OCI-M2 (cell line): ENCODE data around the gene XPC.

Experiments
- DNase-seq: peaks from one replicate; lab custom pipeline; 2025; ENCODE audit not compliant: unreplicated experiment; lab: John Stamatoyannopoulos, UW

XPC gene

DNA sequence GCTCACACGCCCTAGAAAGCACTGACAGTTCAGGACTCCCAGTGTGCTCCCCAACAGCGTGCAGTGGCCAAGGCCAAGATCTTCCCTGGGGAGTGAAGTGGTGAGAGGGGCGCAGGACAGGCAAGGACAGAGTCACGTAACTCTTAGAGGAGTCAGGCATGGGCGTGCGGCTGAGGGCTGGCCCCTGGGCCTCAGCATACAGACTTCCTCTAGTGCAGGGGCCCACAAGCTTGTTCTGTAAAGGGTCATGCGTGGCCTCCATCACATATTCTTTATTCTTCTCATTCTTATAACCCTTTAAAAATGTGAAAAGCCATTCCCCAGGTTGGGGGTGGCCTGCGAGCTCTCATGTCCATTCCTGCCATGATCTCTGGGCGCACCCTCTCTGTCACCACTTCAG, 28.3 kb downstream of the XPC start:
- no peak for DNase-seq

DNA sequence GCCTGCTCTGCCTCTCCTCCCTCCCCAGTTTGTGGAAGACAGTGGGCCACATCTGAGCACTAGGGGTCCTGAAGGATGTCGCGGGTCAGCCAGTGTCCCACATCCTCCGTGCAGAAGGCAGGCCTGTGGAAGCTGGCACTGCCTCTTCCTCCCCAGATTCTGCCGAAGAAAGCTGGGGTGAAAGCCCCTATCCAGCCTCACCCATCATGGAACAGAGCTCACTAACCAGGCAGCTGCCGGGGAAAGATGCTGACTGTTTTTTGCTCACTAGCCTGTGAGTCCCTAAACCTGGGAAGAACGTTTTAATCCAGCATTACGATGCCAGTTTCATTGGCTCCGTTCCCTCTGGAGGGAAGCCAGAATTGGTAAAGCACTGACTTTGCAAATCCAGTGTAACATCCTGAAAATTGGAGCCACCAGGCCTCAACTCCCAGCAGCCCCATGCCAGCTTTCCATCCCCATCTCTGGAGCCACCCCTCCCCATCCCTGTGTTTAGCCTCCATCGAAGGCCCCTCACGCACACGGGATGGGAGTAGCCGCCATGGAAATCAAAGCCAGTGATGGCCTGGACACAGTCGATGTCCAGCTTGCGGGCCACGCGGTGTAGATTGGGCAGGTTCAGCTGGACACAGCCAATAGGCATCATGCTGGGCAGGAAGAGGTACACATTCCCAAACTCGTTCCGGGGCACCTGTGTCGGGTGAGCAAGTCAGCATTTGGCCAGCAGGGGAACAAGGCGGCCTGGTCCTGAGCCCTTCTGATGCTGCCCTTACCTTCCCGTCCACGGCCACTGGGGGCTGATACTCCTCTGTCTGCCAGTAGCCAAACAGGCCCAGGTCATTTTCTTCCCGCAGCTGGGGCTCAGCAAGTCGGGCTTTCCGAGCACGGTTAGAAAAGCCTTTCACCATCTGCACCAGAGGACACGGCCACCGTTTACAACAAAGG, 30.1 kb downstream of the XPC start:
- no peak for DNase-seq

DNA sequence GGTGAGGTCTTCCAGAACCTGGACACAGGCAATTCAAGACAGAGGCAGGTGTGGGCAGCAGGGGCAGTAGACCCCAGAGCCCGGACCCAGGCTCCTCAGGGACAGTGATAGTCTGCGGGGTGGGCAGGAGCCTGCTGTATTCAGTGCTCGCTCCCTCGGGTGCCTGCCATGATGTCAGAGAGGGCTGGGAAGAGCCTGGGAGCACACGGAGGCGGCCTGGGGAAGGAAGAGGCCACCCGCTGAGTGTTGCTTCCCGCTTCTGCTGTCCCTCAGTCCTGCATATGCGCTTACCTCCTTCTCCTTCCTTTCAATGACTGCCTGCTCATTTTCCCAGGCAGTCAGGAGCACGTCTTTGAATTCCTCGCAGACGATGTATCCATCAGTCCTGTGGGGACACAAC, 30.8 kb downstream of the XPC start:
- DNase-seq = no peak

DNA sequence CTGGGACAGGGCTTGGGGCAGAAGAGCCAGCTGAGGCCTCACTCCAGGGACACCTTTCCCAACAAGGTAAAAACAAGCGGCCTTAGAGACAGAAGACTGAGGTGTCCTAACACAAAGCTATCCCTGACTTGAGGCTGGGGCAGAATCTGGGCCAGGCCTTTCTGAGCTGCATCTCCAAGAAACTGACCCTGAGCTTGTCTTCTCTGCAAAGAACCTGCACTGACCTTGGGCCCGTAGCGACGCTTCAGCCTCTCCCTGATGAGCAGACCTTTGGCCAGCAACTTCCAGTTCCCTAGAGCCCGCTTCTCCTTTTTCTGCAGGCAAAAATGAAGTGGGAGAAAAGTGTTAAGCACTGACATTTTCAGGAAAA, 31.4 kb downstream of the XPC start:
- no peak for DNase-seq

DNA sequence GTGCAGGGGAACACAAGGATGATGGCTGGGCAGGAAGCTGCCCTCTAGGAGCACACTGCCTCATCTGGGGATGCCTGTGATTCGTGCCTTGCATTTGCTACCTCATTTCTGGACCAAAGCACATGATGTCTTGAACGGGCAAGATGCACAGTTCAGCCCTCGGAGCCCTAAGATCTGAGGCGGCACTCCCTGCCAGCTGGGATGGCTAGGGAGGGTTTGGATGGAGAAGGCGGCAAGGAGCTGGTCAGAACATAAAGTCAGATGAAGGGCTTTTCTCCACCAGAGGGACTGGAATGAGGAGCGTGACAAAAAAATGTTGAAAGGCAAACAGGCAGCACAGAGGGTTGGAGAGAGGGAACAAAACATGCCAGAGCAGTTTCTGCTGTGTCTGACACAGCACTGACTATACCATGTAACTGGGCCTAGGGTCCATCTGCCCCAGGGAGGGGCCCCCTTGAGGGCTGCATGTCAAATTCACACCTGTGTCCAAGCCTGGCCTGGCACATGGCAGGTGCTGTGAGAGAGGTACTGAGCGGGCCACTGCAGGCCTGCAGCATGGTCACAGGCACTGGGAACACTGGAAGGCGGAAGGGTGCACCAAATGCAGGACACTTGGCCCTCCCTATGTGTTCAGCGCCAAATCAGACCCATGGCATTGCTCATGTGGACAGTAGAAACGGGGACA, 31.9 kb downstream of the XPC start:
- no peak for DNase-seq

DNA sequence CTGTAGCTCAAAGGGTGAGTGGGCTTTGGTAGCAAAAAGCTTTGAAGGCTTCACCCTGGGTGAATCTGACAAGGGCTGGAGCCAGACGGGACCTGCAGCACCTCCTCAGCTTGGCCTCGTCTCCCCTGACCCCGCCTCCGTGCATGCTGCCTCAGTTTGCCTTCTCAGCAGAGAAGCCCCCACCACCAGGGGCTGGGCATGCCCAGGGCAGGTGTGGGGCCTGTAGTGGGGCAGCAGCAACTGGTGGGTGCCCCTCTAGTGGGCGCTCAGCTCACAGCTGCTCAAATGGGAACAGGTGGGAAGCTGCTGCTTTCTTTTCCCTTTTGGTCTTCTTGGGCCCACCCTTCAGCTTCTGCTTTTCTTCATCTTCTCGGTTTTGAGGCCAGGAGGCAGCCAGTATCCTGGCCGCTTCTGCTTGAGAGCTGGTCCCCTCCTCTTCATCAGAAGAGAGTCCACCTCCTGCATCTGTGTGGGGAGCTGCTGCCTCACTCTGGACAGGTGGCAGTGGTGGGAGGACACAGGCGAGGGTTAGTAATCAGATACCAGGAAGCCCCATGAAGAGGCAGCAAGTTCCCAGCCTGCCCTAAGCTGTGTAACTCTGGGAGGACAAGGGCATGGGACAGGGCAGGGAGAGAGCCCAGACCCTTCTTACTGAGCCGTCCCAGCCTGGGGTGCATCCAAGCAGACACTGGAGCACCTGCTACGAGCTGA, 32.6 kb downstream of the XPC start:
- no peak for DNase-seq

DNA sequence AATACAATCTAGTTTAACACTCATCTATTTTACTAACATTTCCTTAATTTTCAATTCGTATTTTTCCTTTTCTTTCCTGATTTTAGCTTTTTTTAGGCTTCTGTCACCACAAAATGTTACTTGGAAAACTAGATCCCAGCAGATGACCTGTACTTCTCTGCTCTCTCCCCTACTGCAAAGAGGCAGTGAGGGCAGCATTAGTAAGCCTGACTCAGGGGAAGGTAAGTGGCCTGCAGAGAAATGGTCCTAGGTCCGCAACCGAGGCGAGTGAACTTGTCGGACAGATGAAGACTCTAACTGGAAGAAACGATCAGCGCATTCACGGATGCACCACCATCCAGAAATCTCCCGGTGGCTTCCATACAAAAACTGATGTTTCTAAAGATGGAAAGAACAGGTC, 33.2 kb downstream of the XPC start:
- no peak for DNase-seq

DNA sequence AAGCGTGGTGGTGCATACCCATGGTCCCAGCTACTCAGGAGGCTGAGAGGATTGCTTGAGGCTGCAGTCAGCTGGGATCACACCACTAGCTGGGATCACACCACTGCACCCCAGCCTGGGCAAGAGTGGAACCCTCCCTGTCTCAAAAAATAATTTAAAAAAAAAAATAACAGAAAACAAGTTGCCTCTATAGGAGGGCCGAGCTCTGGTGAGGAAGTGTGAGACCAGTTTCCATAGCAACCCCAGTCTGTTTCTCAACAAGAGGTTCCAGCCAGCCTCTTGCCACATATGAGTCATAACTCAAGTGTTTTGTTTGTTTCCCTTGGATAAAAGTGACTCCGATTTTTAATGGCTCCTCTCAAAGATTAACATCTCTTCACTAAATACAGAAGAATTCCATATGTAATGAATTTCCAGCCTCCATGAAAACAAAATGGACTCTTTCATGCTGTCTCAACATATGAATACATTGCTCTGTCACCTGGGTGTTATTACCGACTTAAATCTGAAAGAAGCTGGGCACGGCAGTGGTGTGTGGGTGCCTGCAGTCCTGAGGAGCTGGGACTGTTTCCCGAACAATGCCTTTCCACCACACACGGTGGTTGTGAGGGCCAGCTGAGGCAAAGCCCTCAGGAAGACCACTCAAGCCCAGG, 33.9 kb downstream of the XPC start:
- no peak for DNase-seq

DNA sequence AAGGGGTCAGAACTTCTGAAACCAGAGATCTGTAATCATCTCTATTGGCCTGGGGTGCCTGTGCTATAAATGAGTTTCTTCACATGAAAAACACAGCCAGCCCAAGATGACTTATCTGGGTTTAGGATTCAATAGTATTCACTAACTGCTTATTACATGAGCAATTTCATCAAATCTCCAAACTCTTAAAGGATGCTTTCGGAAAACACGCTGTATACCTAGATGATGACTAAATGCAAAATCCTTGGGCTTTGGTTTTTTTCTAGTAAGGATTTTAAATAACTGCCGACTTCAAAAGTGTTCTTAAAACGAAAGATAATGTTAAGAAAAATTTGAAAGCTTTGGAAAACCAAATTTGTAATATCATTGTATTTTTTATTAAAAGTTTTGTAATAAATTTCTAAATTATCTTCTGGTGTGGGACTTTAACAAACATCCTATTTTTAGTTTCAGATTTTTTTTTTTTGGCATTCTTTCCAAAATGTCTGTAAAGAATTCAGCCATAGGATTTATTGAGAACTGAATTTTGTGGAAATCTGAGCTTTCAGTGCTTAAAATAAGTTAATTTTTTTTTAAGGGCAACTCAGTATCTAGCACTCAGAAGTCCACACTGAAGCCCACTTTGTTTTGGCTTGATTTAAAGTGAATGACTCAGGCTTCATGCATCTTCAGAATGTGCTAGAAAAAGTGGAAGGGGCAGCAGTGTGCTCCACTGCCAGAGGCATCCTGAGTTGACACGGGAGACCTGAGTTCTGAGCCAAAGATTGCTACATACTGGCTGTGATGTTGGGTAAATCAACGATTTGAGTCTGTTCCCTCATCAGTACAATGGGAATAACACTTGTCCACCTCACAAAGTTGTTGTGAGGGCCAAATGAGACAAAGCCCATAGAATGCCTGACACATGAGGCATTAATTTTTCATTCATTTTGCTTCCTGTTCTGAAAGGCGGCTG, 34.9 kb downstream of the XPC start:
- no peak for DNase-seq

DNA sequence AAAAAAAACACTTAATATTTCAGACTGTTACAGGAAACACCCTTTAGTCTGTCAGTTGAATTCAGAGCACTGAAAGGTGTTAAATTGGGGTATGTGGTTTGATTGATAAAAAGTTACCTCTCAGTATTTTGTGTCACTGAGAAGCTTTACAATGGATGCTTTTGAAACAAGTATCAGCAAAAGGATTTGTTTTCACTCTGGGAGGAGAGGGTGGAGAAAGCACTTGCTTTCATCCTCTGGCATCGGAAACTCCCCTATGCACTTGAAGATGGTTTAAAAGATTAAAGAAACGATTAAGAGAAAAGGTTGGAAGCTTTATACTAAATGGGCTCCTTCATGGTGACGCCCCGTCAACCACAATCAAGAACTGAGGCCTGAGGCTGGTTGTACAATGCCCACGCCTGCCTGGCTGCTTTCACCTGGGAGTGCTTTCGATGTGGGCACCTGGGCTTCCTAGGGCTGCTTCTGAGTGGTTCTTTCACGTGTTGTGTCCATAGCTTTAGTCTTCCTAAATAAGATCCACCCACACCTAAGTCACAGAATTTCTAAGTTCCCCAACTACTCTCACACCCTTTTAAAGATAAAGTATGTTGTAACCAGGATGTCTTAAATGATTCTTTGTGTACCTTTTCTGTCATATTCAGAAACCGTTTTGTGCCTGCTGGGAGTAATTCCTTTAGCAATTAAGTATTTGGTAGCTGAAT, 35.7 kb downstream of the XPC start:
- DNase-seq = no peak

DNA sequence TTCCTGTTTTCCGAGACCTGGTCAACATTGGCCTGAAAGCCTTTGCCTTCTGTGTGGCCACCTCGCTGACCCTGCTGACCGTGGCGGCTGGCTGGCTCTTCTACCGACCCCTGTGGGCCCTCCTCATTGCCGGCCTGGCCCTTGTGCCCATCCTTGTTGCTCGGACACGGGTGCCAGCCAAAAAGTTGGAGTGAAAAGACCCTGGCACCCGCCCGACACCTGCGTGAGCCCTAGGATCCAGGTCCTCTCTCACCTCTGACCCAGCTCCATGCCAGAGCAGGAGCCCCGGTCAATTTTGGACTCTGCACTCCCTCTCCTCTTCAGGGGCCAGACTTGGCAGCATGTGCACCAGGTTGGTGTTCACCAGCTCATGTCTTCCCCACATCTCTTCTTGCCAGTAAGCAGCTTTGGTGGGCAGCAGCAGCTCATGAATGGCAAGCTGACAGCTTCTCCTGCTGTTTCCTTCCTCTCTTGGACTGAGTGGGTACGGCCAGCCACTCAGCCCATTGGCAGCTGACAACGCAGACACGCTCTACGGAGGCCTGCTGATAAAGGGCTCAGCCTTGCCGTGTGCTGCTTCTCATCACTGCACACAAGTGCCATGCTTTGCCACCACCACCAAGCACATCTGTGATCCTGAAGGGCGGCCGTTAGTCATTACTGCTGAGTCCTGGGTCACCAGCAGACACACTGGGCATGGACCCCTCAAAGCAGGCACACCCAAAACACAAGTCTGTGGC, 36.6 kb downstream of the XPC start:
- DNase-seq = no peak

DNA sequence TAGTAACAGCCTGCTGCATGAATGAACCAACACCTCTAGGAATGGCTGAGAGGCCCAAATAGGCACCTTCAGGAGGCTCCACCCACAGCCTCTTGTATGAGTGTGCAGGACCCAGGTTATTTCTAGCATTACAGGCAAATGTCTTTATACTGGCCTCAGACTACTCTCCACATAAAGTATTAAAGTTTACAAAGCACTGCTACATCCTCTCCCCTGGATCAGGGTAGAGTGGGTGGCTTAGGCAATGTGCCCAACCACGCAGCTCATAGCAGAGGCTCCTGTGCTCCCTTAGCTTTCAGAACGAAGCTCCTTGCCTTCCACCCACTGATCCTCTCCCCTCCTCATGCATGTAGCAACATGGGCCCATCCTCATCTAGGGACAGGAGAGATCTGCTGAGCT, 37.3 kb downstream of the XPC start:
- no peak for DNase-seq

DNA sequence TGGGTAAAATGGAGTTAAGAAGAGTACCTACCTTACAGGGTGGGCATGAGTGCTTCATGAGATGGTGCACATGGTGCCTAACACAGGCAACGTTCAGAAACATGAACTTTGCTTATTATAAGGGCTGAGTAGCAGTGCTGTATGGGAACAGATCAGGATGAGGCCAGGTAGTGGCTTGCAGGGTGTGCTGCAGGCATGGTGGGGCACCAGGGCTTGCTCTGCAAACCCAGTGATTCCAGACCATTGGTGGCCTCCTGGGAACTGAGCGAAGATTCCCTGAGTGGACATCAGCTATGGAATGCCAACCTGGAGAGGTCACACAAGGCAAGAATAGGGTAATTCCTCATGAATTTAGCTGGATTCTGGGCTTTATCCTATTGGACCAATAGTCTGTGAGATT, 37.7 kb downstream of the XPC start:
- no peak for DNase-seq

DNA sequence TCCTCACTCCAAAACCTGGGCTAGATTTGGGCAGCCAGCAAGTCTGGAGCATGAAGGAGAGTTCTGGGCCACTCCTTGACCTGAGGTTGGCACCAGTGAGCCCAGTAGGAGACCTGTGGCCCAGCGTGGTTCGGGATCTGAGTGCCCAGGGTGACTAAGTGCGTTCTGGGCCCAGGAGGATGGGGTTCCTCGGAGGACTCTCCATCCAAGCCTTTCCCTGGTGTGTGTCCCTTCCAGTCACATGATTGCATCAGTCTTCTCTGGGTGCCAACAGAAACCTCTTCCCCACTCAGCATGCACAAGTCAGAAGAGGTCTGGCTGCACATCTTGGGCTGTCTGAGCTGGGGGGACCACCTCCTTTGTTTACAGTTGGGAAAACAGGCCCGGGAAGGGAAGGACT, 38.6 kb downstream of the XPC start:
- no peak for DNase-seq

DNA sequence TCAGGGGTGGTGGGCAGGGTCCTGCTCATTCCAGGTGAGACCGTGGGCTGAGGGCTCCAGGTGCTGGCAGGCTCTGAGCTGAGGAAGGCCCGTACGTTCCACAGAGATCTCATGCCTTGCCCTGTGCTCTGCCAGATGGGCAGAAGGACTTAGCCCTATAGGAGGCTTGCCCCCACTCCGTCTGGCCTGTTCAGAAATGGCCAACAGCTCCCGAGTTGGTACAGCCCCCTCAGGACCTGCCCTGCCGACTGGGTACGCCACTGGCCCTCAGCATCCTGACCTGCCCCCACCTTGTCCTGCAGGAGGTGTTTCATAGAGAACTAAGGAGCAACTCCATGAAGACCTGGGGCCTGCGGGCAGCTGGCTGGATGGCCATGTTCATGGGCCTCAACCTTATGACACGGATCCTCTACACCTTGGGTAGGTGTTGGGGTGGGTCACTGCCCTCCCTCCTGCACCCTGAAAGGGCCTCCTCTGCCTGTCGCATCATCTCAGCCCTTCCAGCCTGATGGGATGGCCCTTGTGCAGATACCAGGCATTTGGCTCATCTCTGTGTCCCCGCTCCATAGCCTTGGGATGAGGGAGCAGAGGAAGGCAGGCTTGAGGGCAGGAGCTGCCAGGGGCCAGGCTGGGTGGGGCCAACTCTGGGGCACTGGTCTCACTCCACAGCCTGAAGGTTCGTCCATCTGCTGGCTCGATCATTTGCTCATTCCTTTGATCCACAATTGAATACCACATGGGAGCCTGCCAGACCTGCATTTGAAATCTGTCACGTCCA, 39.3 kb downstream of the XPC start:
- no peak for DNase-seq

DNA sequence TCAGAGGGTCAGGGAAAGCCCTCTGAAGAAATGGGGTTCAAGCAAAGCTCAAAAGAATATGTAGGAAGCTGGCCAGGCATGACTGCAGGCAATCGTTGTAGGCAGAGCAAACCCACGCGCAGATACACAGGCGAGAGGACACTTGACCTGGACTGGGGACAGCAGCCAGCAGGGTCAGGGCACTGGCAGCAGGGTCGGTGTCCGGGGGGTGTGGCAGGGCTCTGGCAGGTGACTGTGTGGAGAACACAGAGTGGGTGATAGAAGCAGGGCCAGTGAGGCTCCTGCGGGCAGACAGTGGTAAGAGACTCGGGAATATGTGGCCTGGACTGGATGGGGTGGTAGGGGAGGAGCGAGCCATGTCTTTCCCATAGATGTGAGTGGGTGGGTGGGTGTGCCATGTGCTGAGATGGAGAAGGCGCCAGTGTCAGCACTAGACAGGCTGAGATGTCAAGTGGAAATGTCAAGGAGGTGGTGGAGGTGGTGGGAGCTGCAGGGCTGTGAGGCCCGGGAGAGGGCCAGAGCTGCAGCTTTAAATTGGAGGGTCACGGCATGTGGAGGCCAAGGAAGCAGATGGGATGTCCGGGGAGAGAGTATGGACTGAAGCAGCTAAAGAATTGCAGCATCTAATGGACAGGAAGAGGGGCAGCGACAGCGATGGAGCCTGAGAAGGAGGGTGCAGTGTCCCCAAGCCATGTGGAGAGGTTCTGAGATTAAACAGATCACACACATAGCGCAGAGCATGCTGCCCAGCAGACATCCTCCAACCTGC, 40.1 kb downstream of the XPC start:
- DNase-seq = no peak

DNA sequence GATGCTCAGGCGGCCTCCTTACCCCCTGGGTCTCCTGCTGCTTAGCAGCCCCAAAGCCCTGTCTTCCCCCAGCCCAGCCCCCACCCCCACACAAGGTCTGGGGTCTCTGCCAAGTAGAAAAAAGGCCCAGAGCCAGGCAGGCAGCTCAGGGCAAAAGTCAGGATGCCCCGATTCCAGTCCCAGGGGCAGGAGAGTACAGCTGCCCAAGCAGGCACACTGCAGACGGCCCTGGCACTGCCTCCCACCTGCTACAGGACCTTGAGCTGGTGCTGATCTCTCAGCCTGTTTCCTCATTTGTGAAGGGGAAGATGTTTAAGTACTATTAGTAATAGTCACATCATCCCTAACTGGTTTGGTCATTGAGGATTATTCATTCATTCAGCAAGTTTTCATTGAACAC, 41.0 kb downstream of the XPC start:
- DNase-seq = no peak

DNA sequence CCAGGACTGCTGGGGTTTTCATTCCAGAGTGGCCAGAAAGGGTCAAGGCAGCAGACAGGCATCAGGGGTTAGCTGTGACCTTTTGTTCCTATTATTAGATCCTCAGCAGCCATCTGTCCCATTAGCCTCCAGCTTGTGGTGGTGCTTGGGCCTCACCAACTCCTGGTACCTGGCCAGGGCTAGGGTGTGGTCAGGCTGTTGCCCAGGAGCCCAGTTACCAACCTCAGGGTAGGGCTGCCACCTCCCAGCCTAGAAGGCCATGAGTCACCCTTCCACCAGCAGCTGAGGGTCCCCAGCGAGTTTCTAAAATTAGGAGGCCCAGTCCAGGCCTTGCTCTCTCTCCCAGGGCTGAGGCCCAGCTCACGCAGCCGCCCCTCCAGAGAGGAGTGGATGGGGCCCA, 41.4 kb downstream of the XPC start:
- no peak for DNase-seq
